ENCODE results near the gene HOXD10. TPM values are rescaled to one million over a fixed set of nuclear protein-coding genes. Genes with fewer than 3 reads are reported as not detected.

The HOXD10 gene
- total and polyA plus RNA-seq, 2 of the 13 experiments (the other 11 are each of a cell fraction or from before 2014, with no cell fraction given): not detected

- no peak for TF ChIP-seq HOXA7 (CRISPR knock-in tag; IDR thresholded peaks at IDR 0.05)
- TF ChIP-seq ZSCAN21 (CRISPR knock-in tag; IDR thresholded peaks at IDR 0.05; ENCODE audit: borderline replicate concordance): peak; percentile 78; the same call in 1 of the 2 replicates
- TF ChIP-seq ZNF232 (CRISPR knock-in tag; IDR thresholded peaks at IDR 0.05; ENCODE audit: borderline replicate concordance): peak; percentile 63; the same call in 1 of the 2 replicates
- TF ChIP-seq TP53 (CRISPR knock-in tag; conservative IDR thresholded peaks at IDR 0.05): no peak
- TF ChIP-seq MIER2 (CRISPR knock-in tag; IDR thresholded peaks at IDR 0.05): peak; percentile 48; the same call in 1 of the 2 replicates
- no peak for TF ChIP-seq ZBTB34 (CRISPR knock-in tag; IDR thresholded peaks at IDR 0.05)
- TF ChIP-seq, protein P1, sequence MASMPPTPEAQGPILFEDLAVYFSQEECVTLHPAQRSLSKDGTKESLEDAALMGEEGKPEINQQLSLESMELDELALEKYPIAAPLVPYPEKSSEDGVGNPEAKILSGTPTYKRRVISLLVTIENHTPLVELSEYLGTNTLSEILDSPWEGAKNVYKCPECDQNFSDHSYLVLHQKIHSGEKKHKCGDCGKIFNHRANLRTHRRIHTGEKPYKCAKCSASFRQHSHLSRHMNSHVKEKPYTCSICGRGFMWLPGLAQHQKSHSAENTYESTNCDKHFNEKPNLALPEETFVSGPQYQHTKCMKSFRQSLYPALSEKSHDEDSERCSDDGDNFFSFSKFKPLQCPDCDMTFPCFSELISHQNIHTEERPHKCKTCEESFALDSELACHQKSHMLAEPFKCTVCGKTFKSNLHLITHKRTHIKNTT (CRISPR knock-in tag; IDR thresholded peaks at IDR 0.05): 0 out of 2 replicates have a peak, but pooled peaks have one; percentile 26
- TF ChIP-seq, protein P2, sequence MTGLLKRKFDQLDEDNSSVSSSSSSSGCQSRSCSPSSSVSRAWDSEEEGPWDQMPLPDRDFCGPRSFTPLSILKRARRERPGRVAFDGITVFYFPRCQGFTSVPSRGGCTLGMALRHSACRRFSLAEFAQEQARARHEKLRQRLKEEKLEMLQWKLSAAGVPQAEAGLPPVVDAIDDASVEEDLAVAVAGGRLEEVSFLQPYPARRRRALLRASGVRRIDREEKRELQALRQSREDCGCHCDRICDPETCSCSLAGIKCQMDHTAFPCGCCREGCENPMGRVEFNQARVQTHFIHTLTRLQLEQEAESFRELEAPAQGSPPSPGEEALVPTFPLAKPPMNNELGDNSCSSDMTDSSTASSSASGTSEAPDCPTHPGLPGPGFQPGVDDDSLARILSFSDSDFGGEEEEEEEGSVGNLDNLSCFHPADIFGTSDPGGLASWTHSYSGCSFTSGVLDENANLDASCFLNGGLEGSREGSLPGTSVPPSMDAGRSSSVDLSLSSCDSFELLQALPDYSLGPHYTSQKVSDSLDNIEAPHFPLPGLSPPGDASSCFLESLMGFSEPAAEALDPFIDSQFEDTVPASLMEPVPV (CRISPR knock-in tag; IDR thresholded peaks at IDR 0.05): no peak; the same call in 1 of the 2 replicates
- TF ChIP-seq ZNF782 (CRISPR knock-in tag; IDR thresholded peaks at IDR 0.05; ENCODE audit: borderline replicate concordance): no peak
- TF ChIP-seq FOXO1 (CRISPR knock-in tag; IDR thresholded peaks at IDR 0.05): no peak
- TF ChIP-seq, protein P3, sequence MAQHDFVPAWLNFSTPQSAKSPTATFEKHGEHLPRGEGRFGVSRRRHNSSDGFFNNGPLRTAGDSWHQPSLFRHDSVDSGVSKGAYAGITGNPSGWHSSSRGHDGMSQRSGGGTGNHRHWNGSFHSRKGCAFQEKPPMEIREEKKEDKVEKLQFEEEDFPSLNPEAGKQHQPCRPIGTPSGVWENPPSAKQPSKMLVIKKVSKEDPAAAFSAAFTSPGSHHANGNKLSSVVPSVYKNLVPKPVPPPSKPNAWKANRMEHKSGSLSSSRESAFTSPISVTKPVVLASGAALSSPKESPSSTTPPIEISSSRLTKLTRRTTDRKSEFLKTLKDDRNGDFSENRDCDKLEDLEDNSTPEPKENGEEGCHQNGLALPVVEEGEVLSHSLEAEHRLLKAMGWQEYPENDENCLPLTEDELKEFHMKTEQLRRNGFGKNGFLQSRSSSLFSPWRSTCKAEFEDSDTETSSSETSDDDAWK (CRISPR knock-in tag; IDR thresholded peaks at IDR 0.05): no peak
- peak; percentile 89; the same call in 1 of the 2 replicates for TF ChIP-seq ZNF709 (CRISPR knock-in tag; IDR thresholded peaks at IDR 0.05)
- peak; percentile 97; the same call in 1 of the 2 replicates for TF ChIP-seq ZNF598 (CRISPR knock-in tag; IDR thresholded peaks at IDR 0.05; ENCODE audit: borderline replicate concordance)
- TF ChIP-seq, protein P4, sequence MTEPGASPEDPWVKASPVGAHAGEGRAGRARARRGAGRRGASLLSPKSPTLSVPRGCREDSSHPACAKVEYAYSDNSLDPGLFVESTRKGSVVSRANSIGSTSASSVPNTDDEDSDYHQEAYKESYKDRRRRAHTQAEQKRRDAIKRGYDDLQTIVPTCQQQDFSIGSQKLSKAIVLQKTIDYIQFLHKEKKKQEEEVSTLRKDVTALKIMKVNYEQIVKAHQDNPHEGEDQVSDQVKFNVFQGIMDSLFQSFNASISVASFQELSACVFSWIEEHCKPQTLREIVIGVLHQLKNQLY (CRISPR knock-in tag; IDR thresholded peaks at IDR 0.05): no peak
- TF ChIP-seq, protein P5, sequence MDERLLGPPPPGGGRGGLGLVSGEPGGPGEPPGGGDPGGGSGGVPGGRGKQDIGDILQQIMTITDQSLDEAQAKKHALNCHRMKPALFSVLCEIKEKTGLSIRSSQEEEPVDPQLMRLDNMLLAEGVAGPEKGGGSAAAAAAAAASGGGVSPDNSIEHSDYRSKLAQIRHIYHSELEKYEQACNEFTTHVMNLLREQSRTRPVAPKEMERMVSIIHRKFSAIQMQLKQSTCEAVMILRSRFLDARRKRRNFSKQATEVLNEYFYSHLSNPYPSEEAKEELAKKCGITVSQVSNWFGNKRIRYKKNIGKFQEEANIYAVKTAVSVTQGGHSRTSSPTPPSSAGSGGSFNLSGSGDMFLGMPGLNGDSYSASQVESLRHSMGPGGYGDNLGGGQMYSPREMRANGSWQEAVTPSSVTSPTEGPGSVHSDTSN (CRISPR knock-in tag; IDR thresholded peaks at IDR 0.05): no peak
Measured at GRCh38 chr2:176088048-176088936, 28.3 kb upstream of the HOXD10 start (continued).

Data from HepG2 (cell line).